A673 (cell line): Measurements from ENCODE around the gene NSUN6. TPM values are rescaled to one million over a fixed set of nuclear protein-coding genes. Genes with fewer than 3 reads are reported as not detected.

ENCODE experiments used
- BruUV-seq: library from RNA; stranded (reverse); fragments of 400-500 nt; replicated peaks from 2 replicates; lab custom pipeline; 2021; lab: Mats Ljungman, UMichigan
- CTCF ChIA-PET: fragments of 300-600 bp; sonication (Branson Sonifier 250); formaldehyde crosslinking; loops from one replicate; lab custom pipeline; 2022; ENCODE audit warnings: antibody characterized with exemption; lab: Charles Lee
- POLR2A ChIA-PET: fragments of 300-600 bp; sonication (Branson Sonifier 250); formaldehyde crosslinking; loops from one replicate; lab custom pipeline; 2022; ENCODE audit warnings: antibody characterized with exemption; ENCODE audit not compliant: low non-redundant PET; lab: Charles Lee
- DNase-seq: peaks from one replicate; pipeline ENCODE4 v3.0.0-alpha.2; 2015; ENCODE audit warnings: low spot score
- H3K27ac ChIP-seq: fragments of 200-600 bp; sonication (generic); 2 replicates; pipeline ENCODE4 v1.5.1; 2016; ENCODE audit warnings: mixed run types, low read depth, mild to moderate bottlenecking, mixed read lengths, antibody characterized with exemption, low read length; ENCODE audit not compliant: poor library complexity, severe bottlenecking
- H3K27me3 ChIP-seq: fragments of 200-600 bp; sonication (generic); replicated peaks from 2 replicates; pipeline ENCODE4 v1.6.1; 2017; ENCODE audit warnings: mixed run types, low read depth, mild to moderate bottlenecking, mixed read lengths, antibody characterized with exemption, low read length; ENCODE audit not compliant: insufficient read depth, poor library complexity
- H3K36me3 ChIP-seq: fragments of 200-600 bp; sonication (generic); 2 replicates; pipeline ENCODE4 v1.6.1; 2016; ENCODE audit warnings: mixed run types, mild to moderate bottlenecking, mixed read lengths, antibody characterized with exemption, low read length; ENCODE audit not compliant: insufficient read depth, poor library complexity, severe bottlenecking
- H3K4me1 ChIP-seq: fragments of 200-600 bp; sonication (generic); 2 replicates; pipeline ENCODE4 v1.6.1; 2017; ENCODE audit warnings: mixed run types, mild to moderate bottlenecking, mixed read lengths, antibody characterized with exemption, low read length; ENCODE audit not compliant: insufficient read depth, poor library complexity, severe bottlenecking
- H3K4me3 ChIP-seq: fragments of 200-600 bp; sonication (generic); 2 replicates; pipeline ENCODE4 v1.5.1; 2016; ENCODE audit warnings: low read depth, mixed run types, mild to moderate bottlenecking, mixed read lengths, low read length; ENCODE audit not compliant: poor library complexity, severe bottlenecking
- H3K9me3 ChIP-seq: fragments of 200-600 bp; sonication (generic); 2 replicates; pipeline ENCODE4 v1.6.1; 2016; ENCODE audit warnings: mixed run types, low read depth, mild to moderate bottlenecking, mixed read lengths, antibody characterized with exemption, low read length; ENCODE audit not compliant: poor library complexity, severe bottlenecking
- EZH2 ChIP-seq: fragments of 200-600 bp; sonication (generic); IDR thresholded peaks from 2 replicates; pipeline ENCODE4 v1.6.1; 2017; ENCODE audit warnings: borderline replicate concordance, low read depth, mild to moderate bottlenecking, mixed read lengths, antibody characterized with exemption, low read length; ENCODE audit not compliant: poor library complexity, severe bottlenecking
- intact Hi-C: fragments of 100-400 bp; cut with micrococcal nuclease; formaldehyde crosslinking; loops from one replicate; pipeline ENCODE4 v1.10.0; 2022; ENCODE audit not compliant: unreplicated experiment
- total RNA-seq: library from RNA; stranded (reverse); gene quantifications from 2 replicates; pipeline ENCODE4 v1.2.3, GENCODE V29; 2021
- TF ChIP-seq, protein P1 (sequence below): fragments of 300-800, 200-600 bp; sonication (generic); conservative IDR thresholded peaks from 2 replicates; pipeline ENCODE4 v1.5.1; 2017; ENCODE audit warnings: low read depth, mild to moderate bottlenecking, antibody characterized with exemption, low read length, moderate library complexity, mixed read lengths

Gene NSUN6
- total RNA-seq, 1 experiment from 2014 or later = 16.4 TPM

DNA sequence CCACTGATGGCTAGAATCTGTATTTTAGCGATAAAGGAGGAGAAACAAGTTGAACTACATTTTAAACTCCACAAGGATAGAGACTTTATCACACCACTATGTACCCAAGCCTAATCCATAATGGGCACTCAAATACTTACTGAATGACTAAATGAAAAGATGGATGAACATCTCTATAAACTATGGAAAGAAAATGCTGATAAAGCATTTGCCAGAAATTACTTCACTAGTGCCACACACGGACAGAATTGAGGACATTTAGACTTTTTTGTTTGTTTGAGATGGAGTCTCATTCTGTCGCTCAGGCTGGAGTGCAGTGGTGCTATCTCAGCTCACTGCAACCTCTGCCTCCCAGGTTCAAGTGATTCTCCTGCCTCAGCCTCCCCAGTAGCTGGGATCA is 1.7 kb upstream of the NSUN6 start:
- no peak for DNase-seq
- TF ChIP-seq, protein P1, sequence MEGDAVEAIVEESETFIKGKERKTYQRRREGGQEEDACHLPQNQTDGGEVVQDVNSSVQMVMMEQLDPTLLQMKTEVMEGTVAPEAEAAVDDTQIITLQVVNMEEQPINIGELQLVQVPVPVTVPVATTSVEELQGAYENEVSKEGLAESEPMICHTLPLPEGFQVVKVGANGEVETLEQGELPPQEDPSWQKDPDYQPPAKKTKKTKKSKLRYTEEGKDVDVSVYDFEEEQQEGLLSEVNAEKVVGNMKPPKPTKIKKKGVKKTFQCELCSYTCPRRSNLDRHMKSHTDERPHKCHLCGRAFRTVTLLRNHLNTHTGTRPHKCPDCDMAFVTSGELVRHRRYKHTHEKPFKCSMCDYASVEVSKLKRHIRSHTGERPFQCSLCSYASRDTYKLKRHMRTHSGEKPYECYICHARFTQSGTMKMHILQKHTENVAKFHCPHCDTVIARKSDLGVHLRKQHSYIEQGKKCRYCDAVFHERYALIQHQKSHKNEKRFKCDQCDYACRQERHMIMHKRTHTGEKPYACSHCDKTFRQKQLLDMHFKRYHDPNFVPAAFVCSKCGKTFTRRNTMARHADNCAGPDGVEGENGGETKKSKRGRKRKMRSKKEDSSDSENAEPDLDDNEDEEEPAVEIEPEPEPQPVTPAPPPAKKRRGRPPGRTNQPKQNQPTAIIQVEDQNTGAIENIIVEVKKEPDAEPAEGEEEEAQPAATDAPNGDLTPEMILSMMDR = no peak
- no peak for TF ChIP-seq EZH2
- BruUV-seq = no TSS peak
- Histone ChIP-seq H3K27ac (no peak overlapping the region), H3K27me3 (no peaks in the 10 kb centered on the region), H3K9me3 (no peaks in the 10 kb centered on the region), H3K4me3 (no peak overlapping the region), H3K36me3 (no peaks in the 10 kb centered on the region), H3K4me1 (peaks cover 8% of the 10 kb centered on the region)
- ChIA-PET POLR2A (no interaction called here), CTCF (no interaction called here)
- intact Hi-C loops = no loop called here

DNA sequence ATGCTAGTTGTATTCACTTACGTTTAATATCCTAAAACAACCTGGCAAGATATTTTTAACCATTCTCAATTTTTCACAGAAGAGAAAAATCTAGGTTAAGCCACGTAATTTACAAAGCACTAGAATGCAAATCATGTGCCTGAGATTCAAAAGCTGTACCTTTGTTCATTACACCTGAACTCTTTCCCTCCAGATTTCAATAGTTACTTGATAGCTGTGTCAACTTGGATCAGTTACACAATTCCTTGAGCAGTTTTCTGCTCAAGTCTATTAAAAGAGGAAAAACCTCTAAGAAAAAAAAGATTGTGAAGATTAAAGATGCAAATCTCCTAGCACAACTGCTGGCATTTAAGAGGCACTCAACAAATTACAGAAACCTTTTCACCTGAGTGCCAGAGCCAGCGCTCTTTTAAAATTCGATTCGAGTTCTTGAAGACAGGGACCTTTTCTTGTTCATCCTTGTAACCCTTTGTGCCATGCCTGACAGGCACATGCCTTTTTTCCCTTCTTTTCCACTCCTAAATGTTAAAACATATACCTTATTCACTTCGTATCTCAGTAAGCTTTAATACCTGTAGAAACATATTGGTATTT is 886 bp downstream of the NSUN6 start:
- TF ChIP-seq, protein P1 = no peak
- no peak for TF ChIP-seq EZH2
- CTCF ChIA-PET = no interaction called here
- Histone ChIP-seq H3K36me3 (no peaks in the 10 kb centered on the region), H3K27ac (peak overlapping the region; percentile 69), H3K4me1 (peaks cover 8% of the 10 kb centered on the region), H3K4me3 (peak overlapping the region; percentile 72), H3K9me3 (no peaks in the 10 kb centered on the region), H3K27me3 (no peaks in the 10 kb centered on the region)
- intact Hi-C loops = no loop called here
- POLR2A ChIA-PET = no interaction called here
- no TSS peak for BruUV-seq
- no peak for DNase-seq

DNA sequence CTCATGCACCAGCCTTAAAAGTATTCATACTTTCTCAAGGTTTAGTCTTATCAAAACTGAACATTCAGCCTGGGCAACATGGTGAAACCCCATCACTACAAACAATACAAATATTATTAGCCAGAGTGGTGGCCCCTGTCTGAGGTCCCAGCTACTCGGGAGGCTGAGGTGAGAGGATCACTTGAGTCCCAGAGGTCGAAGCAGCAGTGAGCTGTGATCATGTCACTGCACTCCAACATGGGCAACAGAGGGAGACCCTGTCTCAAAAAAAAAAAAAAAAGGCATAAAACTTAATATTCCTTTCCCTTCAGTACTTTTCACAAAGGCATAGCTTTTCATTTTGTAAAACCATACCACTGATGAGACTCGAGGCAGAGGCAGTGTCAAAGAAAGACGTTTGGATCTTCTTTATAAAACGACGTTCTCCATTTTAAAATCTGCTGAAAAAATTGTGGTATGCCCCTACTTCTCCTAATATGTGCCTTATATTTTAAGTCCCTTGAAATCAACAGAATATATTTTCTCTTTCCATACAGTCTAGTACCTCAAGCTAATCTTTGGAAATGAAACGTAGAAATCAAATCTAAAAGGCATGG is 1.9 kb downstream of the NSUN6 start:
- no peaks in the 10 kb centered on the region for H3K27me3 ChIP-seq
- POLR2A ChIA-PET = no interaction called here
- peaks cover 8% of the 10 kb centered on the region for H3K4me1 ChIP-seq
- H3K27ac ChIP-seq = peak overlapping the region; percentile 69
- peak overlapping the region; percentile 72 for H3K4me3 ChIP-seq
- H3K9me3 ChIP-seq = no peaks in the 10 kb centered on the region
- intact Hi-C loops = no loop called here
- TF ChIP-seq, protein P1 = no peak
- TF ChIP-seq EZH2 = no peak
- CTCF ChIA-PET = no interaction called here
- BruUV-seq = no TSS peak
- no peaks in the 10 kb centered on the region for H3K36me3 ChIP-seq
- no peak for DNase-seq
